SW 1271 (cell line): ENCODE data around the gene FAM107A.

Source experiments
- DNase-seq, 2 experiments: peaks; one replicate each; lab custom pipeline; 2025; lab: John Stamatoyannopoulos, UW

FAM107A gene

DNA sequence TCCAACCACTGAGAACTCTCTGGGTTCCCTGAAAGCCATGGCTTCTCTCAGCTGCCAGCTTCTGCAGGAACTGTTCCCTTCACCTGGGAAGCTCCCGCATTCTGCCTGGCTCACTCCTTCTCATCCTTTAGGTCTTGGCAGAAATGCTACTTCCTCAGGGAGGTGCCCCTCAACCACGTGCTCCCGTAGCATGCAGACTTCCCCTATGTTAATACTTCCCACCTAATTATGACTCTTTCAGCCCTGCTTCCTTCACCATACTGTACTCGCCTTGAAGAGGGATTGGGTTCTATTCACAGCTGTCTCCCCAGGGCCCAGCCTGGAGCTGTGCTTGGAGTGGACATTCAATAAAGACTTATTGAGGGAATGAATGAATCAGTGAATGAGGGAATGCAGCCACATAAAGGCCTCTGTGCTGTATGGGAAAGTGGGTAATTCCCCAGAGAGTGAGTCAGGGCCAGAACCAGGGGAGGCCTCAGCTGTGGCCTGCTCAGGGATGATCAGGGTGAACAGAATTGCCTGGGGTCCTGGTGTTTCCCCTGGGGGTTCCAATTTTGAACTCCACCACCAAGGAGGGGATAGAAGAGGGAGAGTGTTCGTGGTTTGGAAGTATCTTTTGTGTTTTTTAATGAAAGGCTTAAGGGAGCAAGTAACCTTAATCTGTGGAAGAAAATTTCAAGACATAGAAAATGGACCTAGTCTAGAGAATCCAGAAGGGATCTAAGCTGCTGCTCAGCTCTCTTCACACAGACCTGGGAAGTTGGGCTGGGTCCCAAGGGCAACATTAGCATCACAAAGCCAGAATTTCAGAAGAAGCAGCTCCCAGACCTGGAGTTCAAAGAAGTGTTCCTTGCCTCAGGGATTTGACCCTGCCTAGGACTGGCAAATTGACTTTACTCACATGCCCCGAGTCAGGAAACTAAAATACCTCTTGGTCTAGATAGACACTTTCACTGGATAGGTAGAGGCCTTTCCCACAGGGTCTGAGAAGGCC, 14.6 kb upstream of the FAM107A start:
- no peak for DNase-seq

DNA sequence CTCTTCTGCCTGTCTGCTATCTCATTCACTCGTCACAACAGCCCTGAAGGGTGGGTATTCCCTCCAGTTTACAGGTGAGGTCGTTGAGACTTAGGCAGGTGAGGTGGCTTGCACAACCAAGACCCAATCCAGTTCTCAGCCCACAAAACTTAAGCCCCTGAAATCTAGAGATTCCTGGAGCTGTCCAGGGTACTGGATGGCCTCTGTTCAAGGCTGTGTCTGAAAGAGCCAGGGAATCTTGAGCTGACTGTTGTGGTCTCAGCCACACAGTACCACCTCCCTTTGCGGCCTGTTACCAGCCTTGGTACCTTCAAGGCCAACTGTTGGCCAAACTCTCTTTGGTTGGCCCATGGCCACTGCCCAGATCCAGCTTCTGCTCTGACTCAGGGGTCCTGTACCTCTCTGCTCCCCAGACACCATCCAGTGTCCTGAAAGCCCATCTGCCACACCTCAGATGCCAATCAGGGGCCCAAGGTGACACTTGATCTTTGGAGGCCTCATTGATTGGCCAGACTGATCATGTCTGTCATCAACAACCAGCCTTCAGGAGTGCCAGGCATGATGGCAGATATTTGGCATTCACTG, 10.9 kb upstream of the FAM107A start:
- DNase-seq, result no peak

DNA sequence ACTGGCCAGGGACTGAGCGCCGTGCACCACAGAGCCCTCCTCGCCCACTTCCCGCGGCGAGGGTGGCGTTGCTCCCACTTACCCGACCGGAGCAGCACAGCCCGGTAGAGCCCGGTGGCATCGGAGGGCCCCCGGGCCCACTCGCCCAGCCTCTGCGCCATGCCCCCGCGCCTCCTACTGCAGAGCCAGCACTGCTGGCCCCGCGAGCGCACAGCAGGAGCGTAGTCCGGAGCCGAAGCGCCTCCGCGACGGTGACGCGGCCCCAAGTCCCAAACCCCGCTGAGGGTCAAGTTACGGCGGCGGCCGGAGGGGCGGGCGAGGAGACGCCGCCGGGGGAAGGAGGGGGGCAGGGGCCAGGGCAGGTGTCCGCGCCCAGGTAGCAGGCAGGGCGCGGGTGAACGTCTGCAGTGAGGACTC, 9.6 kb upstream of the FAM107A start:
- DNase-seq, result no peak

DNA sequence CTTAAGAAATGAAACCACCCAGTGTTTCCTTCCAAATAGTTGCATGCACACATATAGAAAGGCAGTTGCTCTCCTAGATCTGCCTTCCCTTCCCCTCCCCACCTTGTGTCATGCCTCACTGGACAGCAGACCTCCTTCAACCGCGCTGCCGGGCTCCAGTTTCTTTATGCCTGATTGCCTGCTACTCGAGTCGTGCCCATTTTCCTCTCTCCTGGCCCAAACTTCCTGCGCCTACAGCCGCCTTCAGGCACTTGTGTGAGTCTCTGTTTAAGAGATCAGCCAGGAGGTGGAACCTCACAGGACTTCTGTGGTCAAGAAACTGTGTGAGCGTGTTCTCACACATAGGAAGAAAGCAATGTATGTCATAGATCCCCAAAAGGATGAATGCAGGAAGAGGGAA, 8.8 kb upstream of the FAM107A start:
- no peak for DNase-seq

DNA sequence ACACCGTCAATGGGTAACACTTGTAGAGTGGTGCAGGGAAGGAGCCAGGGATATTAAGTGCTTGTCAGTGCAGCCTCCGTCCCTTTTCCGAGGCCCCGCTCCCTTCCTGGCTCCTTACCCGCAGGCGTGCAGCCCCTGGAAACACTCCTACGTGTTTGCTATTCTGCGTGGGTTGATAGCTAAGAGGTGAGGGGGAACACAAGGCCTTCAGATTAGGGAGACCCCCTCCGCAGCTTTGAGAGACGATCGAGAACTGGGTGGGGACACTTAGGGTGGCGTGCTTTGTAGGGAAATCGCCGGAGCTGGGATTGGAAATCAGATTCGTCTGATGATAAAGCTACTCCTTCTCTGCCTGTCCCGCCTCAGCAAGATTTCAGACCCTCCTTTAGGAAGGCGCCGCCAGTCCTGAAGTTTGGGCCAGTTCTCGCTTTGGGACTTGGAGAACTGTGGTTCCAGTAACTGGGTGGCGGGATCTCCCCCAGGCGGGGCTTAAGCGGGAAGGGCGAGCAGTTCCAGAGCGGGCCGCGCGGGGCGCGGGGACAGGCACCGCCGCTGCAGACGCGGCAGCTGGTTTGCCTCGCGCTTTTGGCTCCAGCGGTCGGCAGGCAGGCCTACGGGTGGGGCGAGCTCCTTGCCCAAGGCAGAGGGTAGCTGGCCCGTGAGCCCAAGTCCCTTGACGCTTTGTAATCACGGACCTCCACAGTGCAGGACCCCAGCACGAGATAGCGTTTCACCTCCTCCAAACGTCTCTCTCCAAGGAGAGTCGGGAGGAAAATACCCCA, 8.0 kb upstream of the FAM107A start:
- DNase-seq, result peak; percentile 28 to 51

DNA sequence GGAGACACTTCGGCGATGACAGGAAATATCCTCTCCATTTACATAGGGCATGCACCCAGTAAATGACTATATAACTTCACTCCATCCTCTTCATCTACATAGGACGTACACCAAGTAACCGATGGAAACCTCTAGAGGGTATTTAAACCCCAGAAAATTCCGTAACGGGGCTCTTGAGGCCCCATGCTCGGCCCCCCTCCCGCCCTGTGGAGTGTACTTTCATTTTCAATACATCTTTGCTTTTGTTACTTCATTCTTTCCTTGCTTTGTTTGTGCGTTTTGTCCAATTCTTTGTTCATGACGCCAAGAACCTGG, 7.5 kb upstream of the FAM107A start:
- DNase-seq, result no peak

DNA sequence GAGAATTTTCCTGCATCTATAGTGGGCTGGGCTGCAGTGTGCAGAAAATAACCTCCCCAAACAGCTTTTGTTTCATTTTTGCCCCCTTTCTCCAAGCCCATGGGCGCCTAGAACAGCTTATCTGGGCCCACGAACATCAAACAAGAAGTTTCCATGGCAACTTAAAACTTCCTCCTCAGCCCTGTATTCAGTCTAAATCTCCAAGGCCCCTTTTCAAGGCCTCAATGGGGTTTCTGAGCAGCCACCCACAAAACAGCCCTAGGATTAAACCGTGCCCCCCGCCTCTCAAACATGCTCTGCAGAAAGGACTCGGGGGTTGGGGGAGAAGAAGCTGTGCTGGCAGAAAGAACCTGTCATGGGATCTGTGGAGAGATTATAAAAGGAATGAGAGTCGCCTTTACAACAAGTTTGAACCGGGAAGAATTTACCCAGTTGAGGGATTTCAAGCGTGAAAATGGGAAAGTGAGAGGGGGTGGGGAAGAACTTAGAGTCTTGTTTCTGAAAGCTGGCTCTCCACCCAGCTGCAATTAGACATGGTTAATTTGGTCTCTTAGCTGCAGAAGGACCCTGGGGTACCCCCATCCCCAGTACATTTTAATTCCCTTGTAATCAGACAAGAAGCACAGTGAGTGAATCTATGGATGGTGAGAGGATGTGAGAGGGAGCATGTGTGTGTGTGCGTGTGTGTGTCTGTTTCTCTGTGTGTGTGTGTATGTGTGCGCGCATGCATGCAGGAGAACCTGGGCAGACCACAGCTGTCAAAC, 4.3 kb upstream of the FAM107A start:
- no peak for DNase-seq

DNA sequence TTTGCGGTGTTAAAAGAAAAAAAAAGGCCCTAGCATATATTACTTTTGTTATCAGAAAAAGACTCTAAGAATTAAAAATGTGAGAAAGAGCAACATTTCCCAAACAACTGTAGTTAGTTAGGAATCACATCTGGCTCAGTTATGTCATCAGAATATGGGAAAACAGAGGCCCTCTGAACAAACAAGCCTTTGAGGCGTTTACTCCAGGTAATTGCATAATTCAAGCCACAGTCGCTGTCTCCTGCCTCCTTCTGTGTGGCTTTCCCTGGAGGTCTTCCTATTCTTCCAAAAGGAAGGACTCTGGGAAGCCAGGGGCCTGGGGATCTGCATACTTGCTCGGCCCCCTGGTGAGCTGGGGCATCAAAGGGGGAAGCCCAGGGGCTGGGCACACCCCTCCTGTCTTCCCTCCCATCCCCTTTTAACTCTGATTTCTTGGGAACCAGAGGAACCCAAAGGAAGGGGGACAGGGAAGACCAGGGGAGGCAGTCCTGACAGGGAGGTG, 3.7 kb upstream of the FAM107A start:
- DNase-seq, result no peak

DNA sequence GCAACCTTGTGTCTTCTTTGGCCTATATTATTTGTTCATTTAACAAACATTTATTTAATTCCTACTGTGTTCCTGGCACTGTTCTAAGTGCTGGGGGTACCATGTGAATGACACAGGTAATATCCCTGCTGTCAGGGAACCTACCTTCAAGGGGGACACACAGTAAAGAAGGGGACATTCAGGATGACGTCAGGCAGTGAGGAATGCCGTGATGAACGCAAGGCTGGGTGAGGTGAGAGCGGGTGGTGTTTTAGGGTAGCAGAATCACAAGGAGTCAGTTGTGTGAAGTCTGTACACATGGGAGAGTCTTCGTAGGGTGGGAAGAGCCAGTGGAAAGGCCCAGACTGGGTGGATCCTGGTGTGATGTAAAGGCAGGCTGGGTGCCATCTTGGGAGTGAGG, 1.7 kb upstream of the FAM107A start:
- no peak for DNase-seq

DNA sequence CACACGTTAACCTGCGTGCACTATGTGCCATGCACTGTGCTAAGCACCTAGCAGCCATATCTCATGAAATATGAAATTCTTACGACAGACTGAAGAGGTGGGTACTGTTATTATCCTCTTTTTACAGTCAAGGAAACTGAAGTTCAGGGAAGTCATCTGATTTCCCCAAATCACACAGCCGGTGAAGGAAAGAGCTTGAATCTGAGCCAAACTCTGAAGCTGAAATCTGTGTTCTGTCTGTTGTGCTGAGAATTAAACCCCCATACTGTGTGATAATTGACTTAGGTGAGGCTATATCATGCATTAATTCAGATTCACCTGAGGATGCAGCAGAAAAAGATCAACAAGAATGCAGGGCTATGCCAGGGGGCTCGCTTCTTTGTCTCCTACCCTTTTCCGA, 475 bp downstream of the FAM107A start:
- no peak for DNase-seq

DNA sequence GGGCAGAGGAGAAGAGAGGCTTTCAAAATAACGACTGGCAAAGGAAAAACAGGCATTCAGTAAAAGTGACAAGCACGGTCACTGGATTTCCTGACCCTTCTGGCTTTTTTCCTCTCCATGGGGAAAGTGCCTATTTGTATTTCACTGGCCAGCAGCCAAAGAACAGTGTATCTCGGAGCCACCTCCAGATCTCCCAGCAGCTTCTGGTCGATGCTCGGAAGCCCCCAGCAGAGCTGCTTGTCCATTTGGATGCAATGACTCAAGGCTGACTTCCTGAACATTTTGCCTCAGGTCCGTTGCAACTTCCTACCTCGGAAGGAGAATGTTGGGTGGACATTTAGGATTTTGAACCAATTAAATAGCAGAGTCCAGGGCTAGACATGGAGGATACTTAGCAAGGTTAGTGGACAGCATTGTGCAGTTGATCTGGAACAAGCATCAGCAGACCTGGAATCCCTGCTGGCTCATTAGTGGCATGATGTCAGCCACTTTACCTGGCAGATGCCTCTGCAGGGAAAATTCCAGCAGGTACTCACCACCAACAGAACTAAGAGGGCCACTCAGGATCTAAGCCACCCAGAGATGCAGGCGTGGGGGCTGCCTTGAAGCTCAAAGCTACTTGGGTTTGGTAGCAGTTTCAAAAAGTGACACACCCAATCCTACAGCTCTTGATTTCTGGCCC, 1.1 kb downstream of the FAM107A start:
- no peak for DNase-seq

DNA sequence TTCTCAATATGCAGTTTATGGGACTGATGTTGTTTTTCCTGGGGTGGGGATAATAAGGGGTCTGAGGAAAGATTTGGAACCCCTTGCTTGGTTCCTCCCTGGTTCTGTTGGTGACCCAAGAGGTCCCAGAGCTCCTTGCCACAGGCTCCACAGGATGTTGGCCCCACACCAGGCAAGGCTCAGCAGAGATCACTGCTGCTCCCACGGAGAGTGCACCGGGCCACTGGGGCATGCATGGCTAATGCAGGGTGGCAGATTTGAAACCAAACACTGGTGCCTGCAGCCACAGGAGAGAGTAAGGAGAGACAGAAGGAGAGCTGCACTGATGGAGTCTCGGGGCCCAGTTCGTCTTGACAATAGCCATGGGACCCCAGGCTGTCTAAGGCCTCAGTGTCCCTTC, 2.5 kb downstream of the FAM107A start:
- DNase-seq, result no peak

DNA sequence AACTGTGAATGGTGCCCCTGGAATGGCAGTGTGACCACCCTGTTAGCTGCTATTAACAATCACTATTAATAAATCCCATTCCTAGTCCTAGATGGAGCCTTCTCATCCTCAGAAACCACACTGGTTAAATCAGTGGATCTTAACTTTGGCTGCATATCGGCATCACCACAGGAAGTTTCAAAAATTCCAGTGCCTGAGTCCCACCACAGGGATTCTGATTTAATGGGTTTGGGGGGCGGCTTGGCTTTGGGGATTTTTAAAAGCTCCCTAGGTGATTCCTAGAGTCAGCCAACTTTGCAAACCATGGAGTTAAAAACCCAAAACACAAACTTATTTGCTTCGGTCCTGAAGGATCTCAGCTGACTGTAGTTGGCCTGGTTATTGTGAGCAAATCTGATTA, 3.1 kb downstream of the FAM107A start:
- DNase-seq, result no peak

DNA sequence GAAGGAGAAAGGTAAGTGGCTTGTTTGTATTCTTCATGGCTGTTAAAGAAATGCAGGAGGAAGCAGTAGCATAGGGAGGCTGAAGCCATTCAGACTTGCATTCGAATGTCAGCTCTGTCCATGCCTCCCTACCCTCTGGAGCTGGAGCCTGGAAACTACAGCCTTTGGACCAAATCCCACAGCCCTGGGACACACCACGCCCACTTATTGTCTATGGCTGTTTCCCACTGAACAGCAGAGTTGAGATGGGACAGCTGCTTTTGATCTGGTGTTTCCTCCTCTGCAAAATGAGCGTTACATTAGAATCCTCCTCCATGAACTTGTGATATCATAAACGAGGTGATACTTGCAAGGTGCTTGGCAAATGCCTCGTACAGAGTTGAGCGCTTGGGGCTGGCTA, 3.6 kb downstream of the FAM107A start:
- no peak for DNase-seq

DNA sequence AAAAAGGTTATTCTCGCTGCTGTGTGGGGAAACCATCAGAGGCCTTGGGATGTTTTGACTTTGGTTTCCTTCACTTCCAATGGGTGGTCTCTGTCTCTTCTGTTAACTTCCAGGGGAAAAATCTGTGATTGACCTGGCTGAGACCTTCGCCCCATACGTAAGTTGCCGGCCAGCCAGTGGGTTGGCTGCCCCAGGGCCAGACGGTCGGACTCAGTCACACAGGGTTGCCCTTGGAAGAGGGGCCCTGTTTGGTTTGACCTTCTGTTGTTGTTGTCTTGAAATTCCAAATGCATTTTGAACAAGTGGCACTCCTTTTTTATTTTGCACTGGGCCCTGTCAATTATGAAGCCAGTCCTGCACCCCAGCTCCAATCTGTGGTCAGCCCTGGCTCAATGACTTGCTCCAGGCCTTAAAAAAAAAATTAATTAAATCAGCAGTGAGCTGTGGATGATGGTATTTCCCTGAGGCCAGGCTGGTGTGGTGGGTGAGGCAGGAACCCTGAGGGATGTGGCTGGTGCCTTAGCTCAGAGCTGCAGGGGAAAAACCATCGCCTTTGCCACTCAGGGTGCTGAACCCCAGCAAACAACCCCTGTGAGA, 4.5 kb downstream of the FAM107A start:
- no peak for DNase-seq

DNA sequence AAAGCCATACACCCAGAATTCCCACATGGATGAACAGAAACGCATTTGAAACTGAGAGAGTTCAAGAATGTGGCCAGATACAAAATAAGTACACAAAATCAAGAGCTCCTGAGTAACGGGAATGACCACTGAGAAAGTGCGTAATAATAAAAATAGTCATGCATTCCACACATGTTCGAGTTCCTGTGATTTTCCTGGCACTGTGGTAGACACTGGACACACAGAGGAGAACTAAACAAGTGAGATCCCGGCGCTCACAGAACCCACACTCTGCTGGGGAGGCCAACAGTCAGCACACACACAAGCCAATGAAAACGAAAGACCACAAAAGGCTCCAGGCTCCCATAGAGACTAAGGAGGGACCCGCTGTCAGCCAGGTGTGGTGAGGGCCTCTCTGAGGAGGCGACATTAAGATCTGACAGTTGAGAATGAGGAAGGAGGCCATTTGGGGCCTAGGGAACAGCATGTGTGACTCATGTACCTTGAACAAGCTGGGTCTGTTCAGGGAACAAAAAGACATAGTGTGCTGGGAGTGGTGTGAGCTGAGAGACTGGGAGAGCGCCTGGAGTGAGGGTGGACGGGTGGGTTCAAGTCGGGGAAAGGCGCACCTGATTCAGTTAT, 5.1 kb downstream of the FAM107A start:
- DNase-seq, result no peak

DNA sequence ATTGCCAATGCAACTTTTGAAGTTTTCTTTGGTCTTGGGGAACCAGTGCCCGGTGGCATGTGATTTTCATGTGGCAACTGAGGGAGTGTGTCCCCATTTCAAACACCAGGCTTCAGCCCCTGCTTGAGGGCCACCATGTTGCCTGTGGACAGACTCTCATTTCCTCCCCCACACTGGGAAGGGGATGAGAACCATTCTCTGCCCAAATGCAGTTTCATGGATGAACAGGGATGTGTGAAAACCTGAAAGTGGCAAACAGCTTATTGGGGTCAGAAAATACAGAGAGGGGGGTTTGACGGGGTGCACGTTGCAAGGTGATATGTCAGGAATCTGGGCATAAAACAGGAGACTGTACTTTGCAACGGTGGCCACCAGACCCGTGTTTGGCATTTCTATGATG, 6.3 kb downstream of the FAM107A start:
- no peak for DNase-seq

DNA sequence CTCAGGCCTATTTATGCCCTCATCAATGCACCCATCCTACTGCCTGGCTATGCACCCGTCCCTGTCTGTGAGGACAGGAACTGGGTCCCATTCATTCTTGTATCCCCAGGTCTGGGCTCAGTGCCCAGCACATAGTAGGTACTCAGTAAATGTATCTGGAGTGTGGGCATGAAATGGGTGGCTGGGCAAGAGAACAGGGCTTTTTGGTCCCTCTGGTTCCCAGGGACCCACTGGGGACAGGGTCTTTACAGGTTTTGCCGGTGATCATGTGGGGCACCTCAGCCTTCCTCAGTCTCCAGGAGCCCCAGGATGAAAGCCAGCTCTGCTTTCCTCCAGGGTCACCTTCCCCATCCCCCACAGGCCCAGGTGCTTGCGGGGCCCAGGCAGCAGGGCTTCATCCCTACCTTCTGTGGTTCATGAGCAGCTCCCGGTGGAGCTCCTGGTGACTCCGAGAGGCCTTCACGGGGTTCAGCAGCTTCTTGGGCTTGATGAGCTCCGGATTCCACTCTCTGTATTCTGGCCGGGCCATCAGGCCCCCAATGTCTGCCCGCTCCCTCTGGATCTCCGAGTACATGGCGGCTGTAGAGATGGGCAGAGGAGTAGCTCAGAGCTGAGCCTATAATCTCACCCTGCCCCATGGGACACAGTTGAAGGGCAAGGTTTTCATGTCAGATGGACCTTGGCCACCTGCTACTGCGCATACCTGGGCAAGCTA, 7.7 kb downstream of the FAM107A start:
- DNase-seq, result no peak

DNA sequence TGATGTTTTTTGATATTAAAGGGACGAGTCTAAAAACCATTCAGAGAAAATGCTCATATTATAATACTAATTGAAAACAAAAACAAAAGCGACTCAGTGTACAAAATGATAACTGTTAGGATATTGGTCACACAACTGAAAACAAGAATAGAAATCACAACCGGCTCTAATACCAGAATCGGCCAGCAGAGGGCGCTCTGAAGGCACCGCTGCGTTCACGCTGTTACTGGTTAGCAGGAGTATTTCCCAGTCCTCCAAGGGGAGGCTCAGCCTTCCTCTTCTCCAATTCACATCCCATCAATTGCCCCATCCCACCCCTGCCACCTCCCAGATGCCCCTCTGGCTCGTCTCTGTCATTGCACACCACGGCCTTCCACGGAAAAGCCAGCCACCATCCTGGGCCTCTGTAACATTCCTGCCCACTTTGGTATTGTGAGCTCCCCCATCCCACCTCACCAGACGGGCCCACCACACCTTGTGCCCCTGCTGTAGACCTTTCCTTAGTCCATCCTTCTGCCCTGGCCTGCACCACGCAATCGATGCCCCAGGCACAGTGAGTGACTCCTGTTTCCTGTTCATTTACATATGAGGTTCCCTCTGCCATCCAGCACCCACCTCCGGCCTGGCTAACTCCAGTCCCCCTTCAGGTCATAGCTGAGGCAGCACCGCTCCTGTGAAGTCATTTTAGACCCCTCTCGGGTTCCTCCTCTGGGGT, 8.5 kb downstream of the FAM107A start:
- DNase-seq, result peak in 1 of 2 experiments; percentile 30
